GM19455 (cell line): ENCODE results near the gene STXBP5.

Source experiments
- ATAC-seq: cut with Tn5 transposase; IDR thresholded peaks from one replicate; pipeline ENCODE4 v1.9.1; 2021; ENCODE audit not compliant: unreplicated experiment

Gene STXBP5

DNA sequence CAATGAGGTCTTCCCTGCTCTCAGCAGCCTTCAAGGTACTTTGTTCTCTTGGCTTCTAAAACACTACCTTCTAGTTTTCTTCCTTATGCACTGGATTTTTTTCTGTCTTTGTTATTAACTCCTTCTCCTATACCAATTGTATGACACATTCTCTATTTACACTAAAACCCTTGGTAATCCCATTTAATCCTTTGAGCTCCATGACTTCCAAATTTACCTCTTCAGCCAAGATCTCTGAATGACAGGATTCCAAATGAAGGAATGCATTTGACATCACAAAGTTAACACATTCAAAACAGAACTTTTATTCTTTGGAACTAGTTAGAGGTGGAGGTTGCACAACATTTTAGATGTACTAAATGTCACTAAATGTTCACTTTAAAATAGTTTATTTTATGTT is 217.7 kb downstream of the STXBP5 start:
- no peak for ATAC-seq

GRCh38 chr6:147423111-147423510 is 218.9 kb downstream of the STXBP5 start:
- no peak for ATAC-seq

- no peak for ATAC-seq
These were observed 225.6 kb downstream of the STXBP5 start for GRCh38 chr6:147429794-147430193.

DNA sequence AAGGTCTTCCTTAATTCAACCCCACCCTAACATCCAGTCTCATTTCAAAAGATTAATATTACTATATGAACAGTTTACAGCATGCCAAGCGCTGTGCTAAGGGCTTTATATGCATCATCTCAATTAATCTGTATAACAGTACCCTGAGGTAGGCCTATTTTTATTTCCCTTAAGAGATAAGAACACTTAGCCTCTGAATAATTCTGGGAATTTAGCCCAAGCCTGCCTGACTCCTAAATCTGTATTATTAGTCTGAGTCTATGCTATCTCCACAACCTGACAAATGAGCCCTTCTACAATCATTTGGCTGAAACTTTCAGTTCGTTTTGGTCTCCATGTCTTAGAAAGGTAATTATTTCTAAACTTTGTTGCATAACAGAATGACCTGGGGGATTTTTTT is 226.6 kb downstream of the STXBP5 start:
- ATAC-seq: no peak

DNA sequence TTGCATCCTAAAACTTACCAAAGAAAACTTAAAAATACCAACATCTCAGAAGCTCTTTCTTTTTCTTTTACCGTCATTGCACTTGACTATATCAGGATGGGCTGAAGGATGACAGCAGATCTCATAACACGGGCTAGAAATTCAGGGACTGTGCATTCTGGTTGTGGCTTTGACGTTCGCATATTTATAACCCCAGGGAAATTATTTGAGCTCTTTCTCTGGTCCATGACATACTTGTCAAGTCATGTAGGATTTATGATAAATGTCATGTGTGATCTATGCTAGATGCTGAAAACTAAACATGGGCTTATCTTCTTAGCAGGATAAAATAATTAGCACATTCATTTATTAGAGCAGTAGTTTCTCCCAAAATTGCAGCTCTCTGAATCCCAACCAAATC is 229.9 kb downstream of the STXBP5 start:
- ATAC-seq: no peak

GRCh38 chr6:147434516-147434915 is 230.3 kb downstream of the STXBP5 start:
- no peak for ATAC-seq

DNA sequence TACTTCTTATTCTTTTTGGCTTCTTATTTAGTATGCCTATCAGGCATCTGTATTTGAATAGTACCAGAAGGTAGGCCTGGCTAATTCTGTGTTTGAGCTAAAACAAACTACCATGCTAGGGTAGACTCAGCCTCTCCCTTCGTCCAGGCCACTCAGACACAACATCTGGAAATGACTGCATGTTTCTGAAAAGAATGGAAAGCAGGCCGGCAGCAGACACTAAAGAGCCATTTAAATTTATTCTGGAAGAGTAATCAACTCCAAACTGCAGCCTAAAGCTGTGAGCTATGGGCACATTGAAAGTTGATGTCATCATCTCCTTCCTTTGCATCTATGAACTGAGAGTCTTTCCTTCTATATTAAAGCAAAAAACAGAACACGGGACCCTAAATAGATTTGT is 233.4 kb downstream of the STXBP5 start:
- ATAC-seq: no peak

DNA sequence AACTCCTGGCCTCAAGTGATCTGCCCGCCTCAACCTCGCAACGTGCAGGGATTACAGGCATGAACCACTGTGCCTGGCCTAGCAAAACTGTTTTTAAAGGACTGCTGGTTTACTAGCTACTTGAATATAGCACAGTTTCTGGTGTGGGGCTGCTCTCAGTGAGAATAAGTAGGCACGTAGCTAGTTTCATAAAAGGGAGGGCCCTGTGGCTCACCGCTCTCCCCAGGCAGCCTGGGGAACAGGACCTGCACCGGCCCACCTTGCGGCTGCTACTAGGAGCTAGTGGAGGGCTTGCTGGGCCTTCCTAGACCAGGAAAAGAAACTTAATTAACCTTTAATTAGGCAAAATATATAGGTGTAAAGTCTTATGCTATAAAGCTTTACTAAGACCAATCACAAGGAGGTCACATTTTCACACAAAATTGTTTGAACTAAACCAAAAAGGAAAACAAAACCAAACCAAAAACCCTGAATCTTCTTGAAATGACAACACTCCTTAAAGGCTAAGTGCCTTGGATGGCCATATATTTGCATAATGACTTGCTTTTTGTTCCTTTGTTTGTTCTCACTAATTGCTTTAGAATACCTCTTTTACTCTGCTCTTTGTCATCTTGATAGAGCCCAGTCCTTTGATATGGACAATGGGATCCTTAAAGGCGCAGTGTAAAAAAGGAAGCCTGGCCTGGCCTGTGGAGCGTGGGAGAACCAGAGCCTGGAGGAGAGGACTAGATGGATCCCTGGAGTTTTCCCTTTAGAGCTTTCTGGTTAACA is 234.7 kb downstream of the STXBP5 start:
- ATAC-seq: no peak
